Mesothelial cell of epicardium (in vitro differentiated cells): Measurements from ENCODE around the gene MACROD2. TPM values are rescaled to one million over a fixed set of nuclear protein-coding genes. Genes with fewer than 3 reads are reported as not detected.

ENCODE experiments used
- DNase-seq, 2 experiments: peaks; one replicate each; pipeline ENCODE4 v3.0.0; 2021; ENCODE audit warnings: low spot score in 2 of 2; ENCODE audit not compliant: unreplicated experiment in 2 of 2
- H3K27ac Mint-ChIP-seq: 2 replicates; pipeline ENCODE4 v1.8.0; 2021; ENCODE audit warnings: mixed read lengths
- H3K27me3 Mint-ChIP-seq: 2 replicates; pipeline ENCODE4 v1.8.0; 2021; ENCODE audit warnings: low read depth, mixed read lengths
- H3K36me3 Mint-ChIP-seq: 2 replicates; pipeline ENCODE4 v1.8.0; 2021; ENCODE audit warnings: mixed read lengths
- H3K4me1 Mint-ChIP-seq: 2 replicates; pipeline ENCODE4 v1.8.0; 2021; ENCODE audit warnings: mixed read lengths
- H3K4me3 Mint-ChIP-seq: 2 replicates; pipeline ENCODE4 v1.8.0; 2021; ENCODE audit warnings: mild to moderate bottlenecking, moderate library complexity, mixed read lengths
- H3K9me3 Mint-ChIP-seq: 2 replicates; pipeline ENCODE4 v1.8.0; 2021; ENCODE audit warnings: mixed read lengths
- CTCF ChIP-seq: fragments of 200-600 bp; sonication (generic); IDR thresholded peaks from one replicate; pipeline ENCODE4 v1.5.0; 2021; ENCODE audit warnings: antibody characterized with exemption; ENCODE audit not compliant: unreplicated experiment
- total RNA-seq: library from RNA; stranded (reverse); gene quantifications from 3 replicates; pipeline ENCODE4 v1.2.1, GENCODE V29; 2021

MACROD2 gene
- total RNA-seq, 1 donor from 2014 or later, result 10.0 TPM

DNA sequence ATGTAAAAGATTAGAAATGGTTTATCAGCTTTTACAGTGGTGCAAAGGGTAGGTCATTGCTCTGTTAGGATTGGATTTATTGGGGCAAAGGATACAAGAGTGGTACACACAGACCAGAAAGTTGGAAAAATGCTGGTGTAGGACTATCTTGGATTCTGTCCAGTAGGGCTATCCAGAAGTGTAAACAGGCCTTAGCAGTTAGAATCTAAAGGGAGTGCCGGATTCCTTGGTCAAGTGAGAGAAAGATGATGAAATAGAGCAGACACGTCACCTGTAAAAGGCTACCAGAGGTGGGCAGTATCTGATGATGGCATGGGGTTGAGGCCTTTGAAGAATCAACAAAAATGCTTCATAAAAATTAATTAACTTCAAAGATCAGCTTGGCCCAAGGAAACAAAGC is 1602.0 kb downstream of the MACROD2 start:
- Mint-ChIP-seq H3K27me3 (no peaks in the 10 kb centered on the region), H3K36me3 (peaks cover 1% of the 10 kb centered on the region), H3K4me1 (peaks cover 28% of the 10 kb centered on the region), H3K9me3 (peaks cover 2% of the 10 kb centered on the region), H3K27ac (no peak overlapping the region), H3K4me3 (no peak overlapping the region)
- no peak for DNase-seq
- TF ChIP-seq CTCF, result no peak

DNA sequence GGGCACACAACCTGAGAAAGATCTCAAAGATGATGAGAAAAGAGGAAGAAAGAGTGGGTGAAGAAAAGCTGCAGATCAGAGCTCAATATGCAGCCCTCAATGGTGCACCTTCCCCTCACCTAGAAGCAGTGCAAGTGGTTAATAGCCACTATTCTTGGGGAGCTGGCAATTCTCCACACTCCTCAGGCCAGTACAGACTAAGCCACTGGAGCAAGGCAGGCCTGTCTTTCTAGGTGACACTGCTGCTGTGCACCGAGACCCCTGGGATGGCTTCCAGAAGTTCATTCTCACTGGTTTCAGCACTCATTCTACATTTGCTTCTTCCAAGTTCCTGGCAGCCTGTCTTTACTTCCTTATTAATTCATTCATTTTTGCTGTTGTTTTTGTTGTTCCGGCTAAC is 1604.6 kb downstream of the MACROD2 start:
- Mint-ChIP-seq H3K9me3 (peaks cover 4% of the 10 kb centered on the region), H3K4me3 (no peak overlapping the region), H3K27ac (no peak overlapping the region), H3K27me3 (no peaks in the 10 kb centered on the region), H3K36me3 (peaks cover 4% of the 10 kb centered on the region), H3K4me1 (peaks cover 24% of the 10 kb centered on the region)
- no peak for TF ChIP-seq CTCF
- no peak for DNase-seq

- Mint-ChIP-seq H3K27me3 (no peaks in the 10 kb centered on the region), H3K4me1 (peaks cover 28% of the 10 kb centered on the region), H3K4me3 (no peak overlapping the region), H3K9me3 (peaks cover 4% of the 10 kb centered on the region), H3K36me3 (peaks cover 4% of the 10 kb centered on the region), H3K27ac (no peak overlapping the region)
- no peak for DNase-seq
- TF ChIP-seq CTCF, result no peak
Measured at GRCh38 chr20:15600565-15600964, 1605.2 kb downstream of the MACROD2 start.

GRCh38 chr20:15603506-15603905 is 1608.2 kb downstream of the MACROD2 start:
- no peak for DNase-seq
- Mint-ChIP-seq H3K9me3 (peaks cover 4% of the 10 kb centered on the region), H3K27me3 (no peaks in the 10 kb centered on the region), H3K4me3 (no peak overlapping the region), H3K36me3 (peaks cover 4% of the 10 kb centered on the region), H3K4me1 (peaks cover 35% of the 10 kb centered on the region), H3K27ac (peak overlapping the region; percentile 72)
- TF ChIP-seq CTCF, result no peak

GRCh38 chr20:15603978-15604805 is 1608.9 kb downstream of the MACROD2 start:
- DNase-seq, result no peak
- Mint-ChIP-seq H3K27ac (peak overlapping the region; percentile 72), H3K27me3 (no peaks in the 10 kb centered on the region), H3K4me3 (no peak overlapping the region), H3K4me1 (peaks cover 42% of the 10 kb centered on the region), H3K36me3 (peaks cover 4% of the 10 kb centered on the region), H3K9me3 (peaks cover 4% of the 10 kb centered on the region)
- TF ChIP-seq CTCF, result no peak
